H1 (cell line): ENCODE measurements around the gene ZNF486. TPM values are rescaled to one million over a fixed set of nuclear protein-coding genes. Genes with fewer than 3 reads are reported as not detected.

Source experiments
- EGR1 ChIP-seq: IDR thresholded peaks from 2 replicates; pipeline ENCODE4 v1.6.1; 2011; ENCODE audit warnings: low read depth, low read length, borderline replicate concordance
- KDM4A ChIP-seq: IDR thresholded peaks from one replicate; pipeline ENCODE4 v1.7.1; 2012; ENCODE audit warnings: low read depth, mild to moderate bottlenecking, moderate library complexity, low read length, inconsistent platforms; ENCODE audit not compliant: severe bottlenecking
- TCF12 ChIP-seq: IDR thresholded peaks from 2 replicates; pipeline ENCODE4 v1.6.1; 2011; ENCODE audit warnings: low read depth, mild to moderate bottlenecking, low read length
- TEAD4 ChIP-seq: IDR thresholded peaks from 2 replicates; pipeline ENCODE4 v1.6.1; 2012; ENCODE audit warnings: low read depth, low read length, inconsistent platforms, mixed read lengths
- polyA plus RNA-seq, 7 experiments: library from polyadenylated mRNA; depleted of rRNA in 3 of 7; stranded (reverse) in 5 of 7; unstranded in 2 of 7; fragments of >200 nt in 5 of 7; fragments of 200-250 nt in 2 of 7; gene quantifications; 1 replicate in 5 of 7; 2 replicates in 1 of 7; 4 replicates in 1 of 7; pipeline versions ENCODE4 v1.2.1 to v1.2.3, GENCODE V29; 2011 to 2013; ENCODE audit warnings: missing spikeins in 2 of 7, mixed read lengths in 2 of 7
- total RNA-seq: library from RNA; stranded (reverse); fragmentation: NEBNext Ultra II Directional; extraction: Animal tissue kit (Norgen Biotek cat#: 25700); gene quantifications from 2 replicates; pipeline ENCODE4 v1.2.1, GENCODE V29; 2021

The ZNF486 gene
- total and polyA plus RNA-seq, 2 of the 8 experiments (the other 6 are each of a cell fraction or from before 2014, with no cell fraction given) = 10.7 to 23.4 TPM

DNA sequence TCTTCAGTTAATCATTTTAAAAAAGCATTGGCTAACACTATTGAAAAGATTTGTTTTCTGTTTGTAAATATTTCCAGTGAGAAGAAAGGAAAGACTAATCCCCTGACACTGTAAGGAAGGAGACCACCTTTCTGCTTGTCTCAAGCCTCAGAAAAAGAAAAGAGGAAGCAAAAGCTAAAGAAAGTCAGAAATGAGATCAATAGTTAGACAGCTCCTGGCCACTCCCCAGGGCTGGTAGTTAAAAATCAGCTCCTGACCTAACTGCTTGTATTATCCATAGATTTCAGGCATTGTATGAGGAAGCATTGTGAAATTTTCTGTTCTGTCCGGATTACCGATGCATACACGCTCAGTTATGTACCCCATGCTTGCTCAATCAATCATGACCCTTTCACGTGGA lies 76.6 kb downstream of the ZNF486 start (continued):
- no peak for TF ChIP-seq TCF12
- TF ChIP-seq TEAD4 = no peak
- no peak for TF ChIP-seq EGR1
- TF ChIP-seq KDM4A = no peak
